Prostate gland (tissue), 2 donors: Measurements from ENCODE around the gene TMEM208.

Experiments
- POLR2A ChIP-seq: fragments of 450-650 bp; IDR thresholded peaks from one replicate; pipeline ENCODE4 v1.6.1; 2016; ENCODE audit warnings: antibody characterized with exemption, mild to moderate bottlenecking
- TF ChIP-seq, protein P1 (sequence below), 4 experiments: fragments of 200-600 bp in 2 of 4; fragments of 450-650 bp in 2 of 4; sonication (generic) in 2 of 4; IDR thresholded peaks; 1 replicate in 3 of 4; 2 replicates in 1 of 4; pipeline ENCODE4 v1.5.1; 2016 to 2019; ENCODE audit warnings: antibody characterized with exemption in 4 of 4, mild to moderate bottlenecking in 2 of 4, moderate library complexity in 2 of 4

DNA sequence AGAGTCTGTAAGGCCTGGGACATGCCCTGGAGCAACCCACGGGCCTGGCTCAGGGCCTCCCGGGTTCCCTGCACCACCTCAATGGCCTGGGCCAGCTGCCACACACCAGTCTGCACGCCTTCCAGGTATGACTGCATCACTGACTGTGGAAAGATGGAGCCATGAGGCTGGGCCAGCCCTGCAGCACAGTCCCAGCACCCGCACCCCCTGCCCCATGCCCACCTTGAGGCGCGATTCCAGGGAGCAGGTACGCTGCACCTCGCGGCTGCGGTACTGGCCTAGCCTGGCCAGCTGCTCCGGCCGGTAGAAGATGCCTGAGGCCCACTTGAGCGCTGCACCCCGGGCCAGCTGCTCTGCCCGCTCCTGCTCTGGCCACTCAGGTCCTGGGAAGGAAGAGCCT is 38.1 kb upstream of the TMEM208 start:
- TF ChIP-seq, protein P1, sequence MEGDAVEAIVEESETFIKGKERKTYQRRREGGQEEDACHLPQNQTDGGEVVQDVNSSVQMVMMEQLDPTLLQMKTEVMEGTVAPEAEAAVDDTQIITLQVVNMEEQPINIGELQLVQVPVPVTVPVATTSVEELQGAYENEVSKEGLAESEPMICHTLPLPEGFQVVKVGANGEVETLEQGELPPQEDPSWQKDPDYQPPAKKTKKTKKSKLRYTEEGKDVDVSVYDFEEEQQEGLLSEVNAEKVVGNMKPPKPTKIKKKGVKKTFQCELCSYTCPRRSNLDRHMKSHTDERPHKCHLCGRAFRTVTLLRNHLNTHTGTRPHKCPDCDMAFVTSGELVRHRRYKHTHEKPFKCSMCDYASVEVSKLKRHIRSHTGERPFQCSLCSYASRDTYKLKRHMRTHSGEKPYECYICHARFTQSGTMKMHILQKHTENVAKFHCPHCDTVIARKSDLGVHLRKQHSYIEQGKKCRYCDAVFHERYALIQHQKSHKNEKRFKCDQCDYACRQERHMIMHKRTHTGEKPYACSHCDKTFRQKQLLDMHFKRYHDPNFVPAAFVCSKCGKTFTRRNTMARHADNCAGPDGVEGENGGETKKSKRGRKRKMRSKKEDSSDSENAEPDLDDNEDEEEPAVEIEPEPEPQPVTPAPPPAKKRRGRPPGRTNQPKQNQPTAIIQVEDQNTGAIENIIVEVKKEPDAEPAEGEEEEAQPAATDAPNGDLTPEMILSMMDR (IDR thresholded peaks at IDR 0.05) = no peak
- no peak for TF ChIP-seq POLR2A
